HepG2 (cell line): ENCODE results near the gene SOCS7. TPM values are rescaled to one million over a fixed set of nuclear protein-coding genes. Genes with fewer than 3 reads are reported as not detected.

Experiments used
- ARNT ChIP-seq: fragments of 450-650 bp; IDR thresholded peaks from 2 replicates; pipeline ENCODE4 v1.6.1; 2017
- ASH2L ChIP-seq: fragments of 300-600, 200-600 bp; sonication (generic); IDR thresholded peaks from 2 replicates; pipeline ENCODE4 v1.7.0; 2017; ENCODE audit warnings: low read depth, mild to moderate bottlenecking, moderate library complexity, mixed read lengths, low read length; ENCODE audit not compliant: insufficient read length
- DMAP1 ChIP-seq: IDR thresholded peaks from 2 replicates; pipeline ENCODE4 v1.6.1; 2016
- DR1 ChIP-seq: sonication (generic); formaldehyde crosslinking; IDR thresholded peaks from 2 replicates; pipeline ENCODE4 v1.8.0; 2021; ENCODE audit warnings: mild to moderate bottlenecking, missing genetic modification reagents, inconsistent platforms
- FOXC1 ChIP-seq: sonication (generic); formaldehyde crosslinking; IDR thresholded peaks from 2 replicates; pipeline ENCODE4 v1.8.0; 2022; ENCODE audit warnings: mild to moderate bottlenecking, missing genetic modification reagents, borderline replicate concordance
- HNRNPLL ChIP-seq: fragments of 200-400 bp; formaldehyde crosslinking; IDR thresholded peaks from 2 replicates; pipeline ENCODE4 v1.6.1; 2017; ENCODE audit warnings: mild to moderate bottlenecking, low read depth, low read length; ENCODE audit not compliant: poor library complexity, severe bottlenecking
- MAFK ChIP-seq, 2 experiments: IDR thresholded peaks in 1 of 2; conservative IDR thresholded peaks in 1 of 2; 2 replicates each; pipeline ENCODE4 v1.6.1; 2011; ENCODE audit warnings: improper control_type of control experiment in 2 of 2, low read length in 2 of 2
- RXRA ChIP-seq: sonication (generic); formaldehyde crosslinking; IDR thresholded peaks from 2 replicates; pipeline ENCODE4 v1.5.1; 2020; ENCODE audit warnings: missing genetic modification reagents
- SIX1 ChIP-seq: sonication (generic); formaldehyde crosslinking; IDR thresholded peaks from 2 replicates; pipeline ENCODE4 v1.4.0; 2020; ENCODE audit warnings: missing genetic modification reagents, borderline replicate concordance
- SRSF9 ChIP-seq: fragments of 200-400 bp; formaldehyde crosslinking; IDR thresholded peaks from 2 replicates; pipeline ENCODE4 v1.6.1; 2018; ENCODE audit warnings: borderline replicate concordance, mild to moderate bottlenecking, low read depth, low read length; ENCODE audit not compliant: insufficient read depth, poor library complexity, severe bottlenecking
- TAF15 ChIP-seq: fragments of 200-400 bp; formaldehyde crosslinking; IDR thresholded peaks from one replicate; pipeline ENCODE4 v1.6.1; 2018; ENCODE audit warnings: mild to moderate bottlenecking, low read depth, low read length; ENCODE audit not compliant: poor library complexity, severe bottlenecking
- ZBTB3 ChIP-seq: sonication (generic); formaldehyde crosslinking; IDR thresholded peaks from 2 replicates; pipeline ENCODE4 v1.4.0; 2020; ENCODE audit warnings: low read depth, mild to moderate bottlenecking, moderate library complexity, missing genetic modification reagents, borderline replicate concordance
- ZBTB8A ChIP-seq: sonication (generic); formaldehyde crosslinking; IDR thresholded peaks from 2 replicates; pipeline ENCODE4 v1.4.0; 2020; ENCODE audit warnings: mild to moderate bottlenecking, low read depth, missing genetic modification reagents, borderline replicate concordance
- ZNF136 ChIP-seq: sonication (generic); formaldehyde crosslinking; IDR thresholded peaks from 2 replicates; pipeline ENCODE4 v1.8.1; 2022; ENCODE audit warnings: low read depth, mild to moderate bottlenecking, moderate library complexity, missing genetic modification reagents
- ZNF17 ChIP-seq: sonication (generic); formaldehyde crosslinking; IDR thresholded peaks from 2 replicates; pipeline ENCODE4 v1.5.0; 2020; ENCODE audit warnings: mild to moderate bottlenecking, missing genetic modification reagents
- ZNF225 ChIP-seq: sonication (generic); formaldehyde crosslinking; IDR thresholded peaks from 2 replicates; pipeline ENCODE4 v1.4.0; 2020; ENCODE audit warnings: mild to moderate bottlenecking, missing genetic modification reagents
- ZNF256 ChIP-seq: sonication (generic); formaldehyde crosslinking; conservative IDR thresholded peaks from 2 replicates; pipeline ENCODE4 v1.4.0; 2020; ENCODE audit warnings: missing genetic modification reagents
- ZNF703 ChIP-seq: sonication (generic); formaldehyde crosslinking; IDR thresholded peaks from 2 replicates; pipeline ENCODE4 v1.5.1; 2020; ENCODE audit warnings: missing genetic modification reagents, mild to moderate bottlenecking, moderate library complexity, borderline replicate concordance
- ZNF75D ChIP-seq: sonication (generic); formaldehyde crosslinking; IDR thresholded peaks from 2 replicates; pipeline ENCODE4 v1.8.1; 2023; ENCODE audit warnings: missing genetic modification reagents, mild to moderate bottlenecking, borderline replicate concordance
- ZNF776 ChIP-seq: sonication (generic); formaldehyde crosslinking; IDR thresholded peaks from 2 replicates; pipeline ENCODE4 v1.4.0; 2020; ENCODE audit warnings: mild to moderate bottlenecking, missing genetic modification reagents
- polyA plus RNA-seq, 8 experiments: library from polyadenylated mRNA; depleted of rRNA in 3 of 8; stranded (reverse) in 7 of 8; unstranded in 1 of 8; fragments of >200 nt; fragmentation: Illumina TruSeq in 4 of 8; extraction: Trizol in 4 of 8; gene quantifications; 2 replicates each; pipeline versions ENCODE4 v1.2.1 to v1.2.3, GENCODE V29; 2011 to 2016; ENCODE audit warnings: low read depth in 4 of 8, missing spikeins in 1 of 8, mixed read lengths in 1 of 8; ENCODE audit not compliant: insufficient read depth in 1 of 8
- total RNA-seq, 5 experiments: library from RNA; depleted of rRNA; stranded (reverse); fragments of >200 nt; fragmentation: Illumina TruSeq; extraction: Trizol; gene quantifications; 2 replicates each; pipeline ENCODE4 v1.2.3, GENCODE V29; 2016; ENCODE audit warnings: low read depth in 1 of 5
- TF ChIP-seq, protein P1 (sequence below): IDR thresholded peaks from 2 replicates; pipeline ENCODE4 v1.6.1; 2012; ENCODE audit warnings: low read length, improper control_type of control experiment
- TF ChIP-seq, protein P2 (sequence below): IDR thresholded peaks from 2 replicates; pipeline ENCODE4 v1.6.1; 2016; ENCODE audit warnings: missing biosample characterization, missing genetic modification reagents, low read depth
- TF ChIP-seq, protein P3 (sequence below): IDR thresholded peaks from 2 replicates; pipeline ENCODE4 v1.6.1; 2012; ENCODE audit warnings: low read depth, low read length, improper control_type of control experiment

Gene SOCS7
- total and polyA plus RNA-seq, 2 of the 13 experiments (the other 11 are each of a cell fraction or from before 2014, with no cell fraction given): 19.2 to 24.2 TPM

DNA sequence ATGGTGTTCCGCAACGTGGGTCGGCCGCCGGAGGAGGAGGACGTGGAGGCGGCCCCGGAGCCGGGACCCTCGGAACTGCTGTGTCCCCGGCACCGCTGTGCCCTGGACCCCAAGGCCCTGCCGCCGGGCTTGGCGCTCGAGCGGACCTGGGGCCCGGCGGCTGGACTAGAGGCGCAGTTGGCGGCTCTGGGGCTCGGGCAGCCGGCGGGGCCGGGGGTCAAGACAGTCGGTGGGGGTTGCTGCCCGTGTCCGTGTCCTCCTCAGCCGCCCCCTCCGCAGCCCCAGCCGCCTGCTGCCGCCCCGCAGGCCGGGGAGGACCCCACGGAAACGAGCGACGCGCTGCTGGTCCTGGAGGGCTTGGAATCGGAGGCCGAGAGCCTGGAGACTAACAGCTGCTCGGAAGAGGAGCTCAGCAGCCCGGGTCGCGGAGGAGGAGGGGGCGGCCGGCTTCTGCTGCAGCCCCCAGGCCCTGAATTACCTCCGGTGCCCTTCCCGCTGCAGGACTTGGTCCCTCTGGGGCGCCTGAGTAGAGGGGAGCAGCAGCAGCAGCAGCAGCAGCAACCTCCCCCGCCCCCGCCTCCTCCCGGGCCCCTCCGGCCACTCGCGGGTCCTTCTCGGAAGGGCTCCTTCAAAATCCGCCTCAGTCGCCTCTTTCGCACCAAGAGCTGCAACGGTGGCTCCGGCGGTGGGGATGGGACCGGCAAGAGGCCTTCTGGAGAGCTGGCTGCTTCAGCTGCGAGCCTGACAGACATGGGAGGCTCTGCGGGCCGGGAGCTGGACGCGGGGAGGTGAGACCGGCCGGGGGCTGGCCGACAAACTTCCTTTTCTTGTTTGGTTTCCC lies 821 bp downstream of the SOCS7 start (continued):
- TF ChIP-seq, protein P1, sequence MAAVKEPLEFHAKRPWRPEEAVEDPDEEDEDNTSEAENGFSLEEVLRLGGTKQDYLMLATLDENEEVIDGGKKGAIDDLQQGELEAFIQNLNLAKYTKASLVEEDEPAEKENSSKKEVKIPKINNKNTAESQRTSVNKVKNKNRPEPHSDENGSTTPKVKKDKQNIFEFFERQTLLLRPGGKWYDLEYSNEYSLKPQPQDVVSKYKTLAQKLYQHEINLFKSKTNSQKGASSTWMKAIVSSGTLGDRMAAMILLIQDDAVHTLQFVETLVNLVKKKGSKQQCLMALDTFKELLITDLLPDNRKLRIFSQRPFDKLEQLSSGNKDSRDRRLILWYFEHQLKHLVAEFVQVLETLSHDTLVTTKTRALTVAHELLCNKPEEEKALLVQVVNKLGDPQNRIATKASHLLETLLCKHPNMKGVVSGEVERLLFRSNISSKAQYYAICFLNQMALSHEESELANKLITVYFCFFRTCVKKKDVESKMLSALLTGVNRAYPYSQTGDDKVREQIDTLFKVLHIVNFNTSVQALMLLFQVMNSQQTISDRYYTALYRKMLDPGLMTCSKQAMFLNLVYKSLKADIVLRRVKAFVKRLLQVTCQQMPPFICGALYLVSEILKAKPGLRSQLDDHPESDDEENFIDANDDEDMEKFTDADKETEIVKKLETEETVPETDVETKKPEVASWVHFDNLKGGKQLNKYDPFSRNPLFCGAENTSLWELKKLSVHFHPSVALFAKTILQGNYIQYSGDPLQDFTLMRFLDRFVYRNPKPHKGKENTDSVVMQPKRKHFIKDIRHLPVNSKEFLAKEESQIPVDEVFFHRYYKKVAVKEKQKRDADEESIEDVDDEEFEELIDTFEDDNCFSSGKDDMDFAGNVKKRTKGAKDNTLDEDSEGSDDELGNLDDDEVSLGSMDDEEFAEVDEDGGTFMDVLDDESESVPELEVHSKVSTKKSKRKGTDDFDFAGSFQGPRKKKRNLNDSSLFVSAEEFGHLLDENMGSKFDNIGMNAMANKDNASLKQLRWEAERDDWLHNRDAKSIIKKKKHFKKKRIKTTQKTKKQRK: no peak
- TF ChIP-seq ZBTB8A (CRISPR knock-in tag) (no peak), ASH2L (no peak), FOXC1 (CRISPR knock-in tag) (no peak; the same call in 1 of the 2 replicates), ZNF776 (CRISPR knock-in tag) (peak; percentile 57; the same call in 1 of the 2 replicates), ZNF136 (CRISPR knock-in tag) (no peak), ARNT (no peak), SRSF9 (no peak), ZNF256 (CRISPR knock-in tag) (no peak), ZNF703 (CRISPR knock-in tag) (no peak), MAFK (conservative IDR thresholded peaks at IDR 0.05 in 1 of 2, IDR thresholded peaks at IDR 0.05 in 1 of 2; ENCODE audit: low read length in 2 of 2) (no peak), DMAP1 (CRISPR knock-in tag) (no peak), HNRNPLL (peak; percentile 24), ZNF75D (CRISPR knock-in tag) (no peak), TAF15 (no peak), RXRA (CRISPR knock-in tag) (no peak), ZNF17 (CRISPR knock-in tag) (no peak), DR1 (CRISPR knock-in tag) (no peak), ZNF225 (no peak), SIX1 (CRISPR knock-in tag) (no peak), ZBTB3 (no peak)
- TF ChIP-seq, protein P2, sequence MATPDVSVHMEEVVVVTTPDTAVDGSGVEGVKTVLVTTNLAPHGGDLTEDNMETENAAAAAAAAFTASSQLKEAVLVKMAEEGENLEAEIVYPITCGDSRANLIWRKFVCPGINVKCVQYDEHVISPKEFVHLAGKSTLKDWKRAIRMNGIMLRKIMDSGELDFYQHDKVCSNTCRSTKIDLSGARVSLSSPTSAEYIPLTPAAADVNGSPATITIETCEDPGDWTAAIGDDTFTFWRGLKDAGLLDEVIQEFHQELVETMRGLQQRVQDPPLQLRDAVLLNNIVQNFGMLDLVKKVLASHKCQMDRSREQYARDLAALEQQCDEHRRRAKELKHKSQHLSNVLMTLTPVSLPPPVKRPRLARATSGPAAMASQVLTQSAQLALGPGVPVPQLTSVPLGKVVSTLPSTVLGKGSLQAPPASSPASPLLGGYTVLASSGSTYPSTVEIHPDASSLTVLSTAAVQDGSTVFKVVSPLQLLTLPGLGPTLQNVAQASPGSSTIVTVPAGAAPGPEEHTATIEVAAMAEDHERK: no peak
- TF ChIP-seq, protein P3, sequence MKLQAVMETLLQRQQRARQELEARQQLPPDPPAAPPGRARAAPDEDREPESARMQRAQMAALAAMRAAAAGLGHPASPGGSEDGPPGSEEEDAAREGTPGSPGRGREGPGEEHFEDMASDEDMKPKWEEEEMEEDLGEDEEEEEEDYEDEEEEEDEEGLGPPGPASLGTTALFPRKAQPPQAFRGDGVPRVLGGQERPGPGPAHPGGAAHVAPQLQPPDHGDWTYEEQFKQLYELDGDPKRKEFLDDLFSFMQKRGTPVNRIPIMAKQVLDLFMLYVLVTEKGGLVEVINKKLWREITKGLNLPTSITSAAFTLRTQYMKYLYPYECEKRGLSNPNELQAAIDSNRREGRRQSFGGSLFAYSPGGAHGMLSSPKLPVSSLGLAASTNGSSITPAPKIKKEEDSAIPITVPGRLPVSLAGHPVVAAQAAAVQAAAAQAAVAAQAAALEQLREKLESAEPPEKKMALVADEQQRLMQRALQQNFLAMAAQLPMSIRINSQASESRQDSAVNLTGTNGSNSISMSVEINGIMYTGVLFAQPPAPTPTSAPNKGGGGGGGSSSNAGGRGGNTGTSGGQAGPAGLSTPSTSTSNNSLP: no peak
